NCI-H345 treated with DMSO at 0.1 percent for 48 hours (cell line): ENCODE results near the gene ERAP2.
A peak's percentile ranks its signal among the peaks of the same experiment; 100 is the strongest.
"Not testable (repeated sequence)": the region's sequence is repeated elsewhere in the genome, so short reads cannot be mapped to it uniquely, and the experiment has no call there.

Source experiments
- DNase-seq: peaks from one replicate; lab custom pipeline; 2025; ENCODE audit not compliant: unreplicated experiment; lab: John Stamatoyannopoulos, UW

ERAP2 gene

GRCh38 chr5:96876292-96876850 lies at the start of gene ERAP2:
Gene ERAP2, plus strand, starts transcription at chr5:96876500. Its CDS starts 3,186 bp downstream, at chr5:96879686.
- DNase-seq = peak; percentile 42

GRCh38 chr5:96829297-96829696 lies 47.0 kb upstream of the ERAP2 start:
- DNase-seq = no peak

GRCh38 chr5:96834016-96834415 lies 42.3 kb upstream of the ERAP2 start:
- DNase-seq = no peak

GRCh38 chr5:96835791-96836191 lies 40.5 kb upstream of the ERAP2 start:
- no peak for DNase-seq

GRCh38 chr5:96836817-96837216 lies 39.5 kb upstream of the ERAP2 start:
- no peak for DNase-seq

- no peak for DNase-seq
These were observed 39.0 kb upstream of the ERAP2 start for GRCh38 chr5:96837303-96837702.

- DNase-seq = no peak
These were observed 37.9 kb upstream of the ERAP2 start for GRCh38 chr5:96838201-96839070.

GRCh38 chr5:96839071-96839592 lies 37.2 kb upstream of the ERAP2 start:
- no peak for DNase-seq

- not testable (repeated sequence) for DNase-seq
These were observed 34.4 kb upstream of the ERAP2 start for GRCh38 chr5:96841931-96842330.

GRCh38 chr5:96843140-96843539 lies 33.2 kb upstream of the ERAP2 start:
- DNase-seq = no peak

GRCh38 chr5:96844481-96844990 lies 31.8 kb upstream of the ERAP2 start:
- DNase-seq = no peak

- DNase-seq = no peak
These were observed 24.8 kb upstream of the ERAP2 start for GRCh38 chr5:96851312-96852062.

GRCh38 chr5:96852759-96853158 lies 23.5 kb upstream of the ERAP2 start:
- DNase-seq = no peak

GRCh38 chr5:96854067-96854466 lies 22.2 kb upstream of the ERAP2 start:
- DNase-seq = no peak

GRCh38 chr5:96855031-96855872 lies 21.0 kb upstream of the ERAP2 start:
- DNase-seq = no peak

- no peak for DNase-seq
These were observed 19.9 kb upstream of the ERAP2 start for GRCh38 chr5:96856371-96856770.

- no peak for DNase-seq
These were observed 18.8 kb upstream of the ERAP2 start for GRCh38 chr5:96857454-96857853.

- DNase-seq = no peak
These were observed 18.4 kb upstream of the ERAP2 start for GRCh38 chr5:96857924-96858323.

- DNase-seq = no peak
These were observed 16.9 kb upstream of the ERAP2 start for GRCh38 chr5:96859375-96859774.

- peak; percentile 46 for DNase-seq
These were observed 15.2 kb upstream of the ERAP2 start for GRCh38 chr5:96861076-96861475.
